B cell (primary cell): Measurements from ENCODE around the gene ZNF385D. TPM values are rescaled to one million over a fixed set of nuclear protein-coding genes. Genes with fewer than 3 reads are reported as not detected.

ENCODE experiments used
- ATAC-seq: fragments of 200-7000 bp; cut with Tn5 transposase; one replicate; pipeline ENCODE4 v1.10.0; 2021; ENCODE audit warnings: low read depth, mild to moderate bottlenecking, moderate number of reproducible peaks, moderate library complexity
- CTCF ChIA-PET: fragments of 350-600 bp; sonication (Branson Sonifier 250); formaldehyde crosslinking; loops from one replicate; lab custom pipeline; 2021; ENCODE audit warnings: antibody characterized with exemption, inconsistent platforms; lab: Charles Lee
- POLR2A ChIA-PET: fragments of 350-600 bp; sonication (Branson Sonifier 250); formaldehyde crosslinking; loops from one replicate; lab custom pipeline; 2021; ENCODE audit warnings: antibody characterized with exemption; lab: Charles Lee
- DNase-seq: peaks from one replicate; pipeline ENCODE4 v3.0.0; 2013
- H2AFZ ChIP-seq: 2 replicates; pipeline ENCODE4 v1.6.1; 2012; ENCODE audit warnings: mild to moderate bottlenecking, low read depth, low read length; ENCODE audit not compliant: insufficient read depth, poor library complexity, severe bottlenecking
- H3K27ac ChIP-seq, 2 donors: 1 replicate in 1 of 2; 2 replicates in 1 of 2; pipeline ENCODE4 v1.5.1; 2012 to 2013; ENCODE audit warnings: low read length in 2 of 2, mild to moderate bottlenecking in 2 of 2, moderate library complexity in 1 of 2
- H3K27me3 ChIP-seq, 4 experiments: fragments of 200-600 bp in 1 of 4; sonication (generic) in 1 of 4; replicated peaks in 1 of 4; 1 replicate in 2 of 4; 2 replicates in 2 of 4; pipeline versions ENCODE4 v1.6.1 to v1.7.0; 2013 to 2016; ENCODE audit warnings: low read length in 3 of 4, mild to moderate bottlenecking in 2 of 4, mixed read lengths in 1 of 4, moderate library complexity in 1 of 4; ENCODE audit not compliant: insufficient read depth in 4 of 4, control insufficient read depth in 3 of 4; ENCODE audit errors: control extremely low read depth in 1 of 4
- H3K36me3 ChIP-seq, 2 experiments: replicated peaks in 1 of 2; 1 replicate in 1 of 2; 2 replicates in 1 of 2; pipeline versions ENCODE4 v1.6.1 to v1.7.1; 2013; ENCODE audit warnings: low read length in 1 of 2; ENCODE audit not compliant: insufficient read depth in 2 of 2, control insufficient read depth in 1 of 2; ENCODE audit errors: control extremely low read depth in 1 of 2, extremely low read depth in 1 of 2
- H3K4me1 ChIP-seq, 2 donors: fragments of 200-600 bp in 1 of 2; sonication (generic) in 1 of 2; 1 replicate in 1 of 2; 2 replicates in 1 of 2; pipeline versions ENCODE4 v1.5.1 to v1.6.1; 2013 to 2017; ENCODE audit warnings: low read length in 2 of 2; ENCODE audit not compliant: control insufficient read depth in 2 of 2, insufficient read depth in 2 of 2
- H3K4me2 ChIP-seq: replicated peaks from 2 replicates; pipeline ENCODE3; 2012; ENCODE audit warnings: mild to moderate bottlenecking, low read depth, low read length; ENCODE audit not compliant: poor library complexity, severe bottlenecking
- H3K4me3 ChIP-seq, 5 experiments: fragments of 200-600 bp in 1 of 5; sonication (generic) in 1 of 5; 1 replicate in 3 of 5; 2 replicates in 2 of 5; pipeline versions ENCODE4 v1.5.1 to v1.7.0; 2011 to 2016; ENCODE audit warnings: low read length in 4 of 5, mild to moderate bottlenecking in 4 of 5, low read depth in 2 of 5, control low read depth in 1 of 5, moderate library complexity in 1 of 5; ENCODE audit not compliant: insufficient read depth in 1 of 5; ENCODE audit errors: control extremely low read depth in 1 of 5, extremely low read depth in 1 of 5
- H3K79me2 ChIP-seq: fragments of 200-600 bp; sonication (generic); one replicate; pipeline ENCODE4 v1.6.0; 2016; ENCODE audit warnings: low read length; ENCODE audit not compliant: control insufficient read depth, insufficient read depth
- H3K9ac ChIP-seq: fragments of 200-600 bp; sonication (generic); 2 replicates; pipeline ENCODE4 v1.6.1; 2017; ENCODE audit warnings: mild to moderate bottlenecking, low read length, moderate library complexity
- H3K9me3 ChIP-seq, 3 donors: one replicate each; pipeline versions ENCODE4 v1.6.1 to v1.7.1; 2013; ENCODE audit warnings: low read length in 2 of 3; ENCODE audit not compliant: control insufficient read depth in 2 of 3, insufficient read depth in 1 of 3; ENCODE audit errors: control extremely low read depth in 1 of 3
- H4K20me1 ChIP-seq: 2 replicates; pipeline ENCODE4 v1.6.0; 2012; ENCODE audit warnings: mild to moderate bottlenecking, low read length; ENCODE audit not compliant: insufficient read depth, control insufficient read depth, poor library complexity, severe bottlenecking
- H3K27ac Mint-ChIP-seq: one replicate; pipeline ENCODE4 v1.8.0; 2021; ENCODE audit warnings: mixed read lengths
- H3K27me3 Mint-ChIP-seq: one replicate; pipeline ENCODE4 v1.8.0; 2021; ENCODE audit warnings: mixed read lengths
- H3K4me1 Mint-ChIP-seq: one replicate; pipeline ENCODE4 v1.8.0; 2021; ENCODE audit warnings: mixed read lengths
- H3K4me3 Mint-ChIP-seq: one replicate; pipeline ENCODE4 v1.8.0; 2021; ENCODE audit warnings: mixed read lengths
- H3K9me3 Mint-ChIP-seq: one replicate; pipeline ENCODE4 v1.8.0; 2022; ENCODE audit warnings: mixed read lengths; ENCODE audit not compliant: insufficient read depth
- CTCF ChIP-seq: fragments of 200-600 bp; IDR thresholded peaks from one replicate; pipeline ENCODE4 v1.8.0; 2022; ENCODE audit warnings: antibody characterized with exemption, mild to moderate bottlenecking
- EZH2 ChIP-seq: IDR thresholded peaks from 2 replicates; pipeline ENCODE4 v1.6.1; 2012; ENCODE audit warnings: borderline replicate concordance, low read depth, mild to moderate bottlenecking, moderate library complexity, low read length; ENCODE audit not compliant: insufficient read depth, poor library complexity, severe bottlenecking
- WGBS: methylation state at CpG from one replicate; pipeline ENCODE4 v1.1.5; 2013; ENCODE audit warnings: missing lambda C conversion rate; ENCODE audit not compliant: insufficient coverage; 5-methylcytosine and 5-hydroxymethylcytosine counted together
- intact Hi-C: fragments of 100-400 bp; cut with micrococcal nuclease; formaldehyde crosslinking; loops from one replicate; pipeline ENCODE4 v1.10.0; 2022
- polyA plus RNA-seq: library from polyadenylated mRNA; depleted of rRNA; stranded (reverse); fragments of >200 nt; gene quantifications from 2 replicates; pipeline ENCODE4 v1.2.3, GENCODE V29; 2012
- total RNA-seq, 2 donors: library from RNA; stranded (reverse); fragments of 120-200 nt in 1 of 2; gene quantifications; 1 replicate in 1 of 2; 2 replicates in 1 of 2; pipeline versions ENCODE4 v1.2.3 to v1.2.4, GENCODE V29; 2013 to 2022

Gene ZNF385D
- total and polyA plus RNA-seq, 2 donors (not counting 1 experiment from before 2014, with no cell fraction given): not detected

DNA sequence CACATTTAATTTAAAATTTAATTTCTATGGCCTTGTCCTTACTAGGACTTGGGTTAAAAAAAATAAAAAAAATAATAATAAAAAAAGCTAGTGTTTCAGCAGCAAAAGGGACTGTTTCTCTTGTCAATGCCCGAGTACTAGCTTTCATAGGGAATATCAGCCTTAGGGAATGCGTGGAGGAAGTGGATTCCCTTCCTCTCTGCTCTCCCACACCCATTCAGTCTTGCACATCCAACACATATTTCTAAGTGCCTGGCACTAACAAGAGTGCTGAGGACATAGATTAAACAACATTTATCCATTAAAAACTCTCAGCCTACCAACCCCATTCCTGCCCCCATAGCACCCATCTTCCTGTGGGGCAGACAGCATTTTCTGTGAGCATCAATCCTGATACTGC is 6.2 kb downstream of the ZNF385D start:
- TF ChIP-seq CTCF (no peak), EZH2 (no peak)
- Histone ChIP-seq H3K36me3 (no peaks in the 10 kb centered on the region), H3K9me3 (peaks cover 0 to 7% (median 0%) of the 10 kb centered on the region in 3 donors), H2AFZ (no peak overlapping the region), H3K27ac (no peak overlapping the region), H3K4me3 (no peak overlapping the region), H4K20me1 (no peaks in the 10 kb centered on the region), H3K4me1 (no peaks in the 10 kb centered on the region), H3K79me2 (no peaks in the 10 kb centered on the region), H3K4me2 (no peak overlapping the region), H3K27me3 (no peaks in the 10 kb centered on the region), H3K9ac (no peak overlapping the region)
- no peak overlapping the region for H3K4me3 Mint-ChIP-seq
- H3K4me1 Mint-ChIP-seq: no peaks in the 10 kb centered on the region
- peaks cover 2% of the 10 kb centered on the region for H3K9me3 Mint-ChIP-seq
- CTCF ChIA-PET: no interaction called here
- no peak overlapping the region for H3K27ac Mint-ChIP-seq
- POLR2A ChIA-PET: no interaction called here
- no peak for ATAC-seq
- WGBS: 80% methylated on average over 1 of the region's 2 CpGs
- H3K27me3 Mint-ChIP-seq: no peaks in the 10 kb centered on the region
- DNase-seq: no peak
- intact Hi-C loops: no loop called here

GRCh38 chr3:21738935-21739702 is 11.9 kb downstream of the ZNF385D start:
- ATAC-seq: no peak
- CTCF ChIA-PET: no interaction called here
- H3K27me3 Mint-ChIP-seq: no peaks in the 10 kb centered on the region

More at GRCh38 chr3:21738935-21739702, 11.9 kb downstream of the ZNF385D start:
- no peak for TF ChIP-seq CTCF
- TF ChIP-seq EZH2: no peak
- no peak overlapping the region for H3K4me3 ChIP-seq
- H3K4me1 Mint-ChIP-seq: no peaks in the 10 kb centered on the region
- peaks cover 0 to 9% (median 0%) of the 10 kb centered on the region in 3 donors for H3K9me3 ChIP-seq
- no peaks in the 10 kb centered on the region for H3K79me2 ChIP-seq
- no peak for DNase-seq
- no peak overlapping the region for H3K27ac Mint-ChIP-seq
- no peak overlapping the region for H3K4me2 ChIP-seq
- no peaks in the 10 kb centered on the region for H4K20me1 ChIP-seq
- H3K4me1 ChIP-seq: no peaks in the 10 kb centered on the region
- POLR2A ChIA-PET: no interaction called here
- WGBS: 95% methylated on average over 4 of the region's 15 CpGs
- intact Hi-C loops: no loop called here
- no peaks in the 10 kb centered on the region for H3K27me3 ChIP-seq
- no peak overlapping the region for H3K9ac ChIP-seq
- H2AFZ ChIP-seq: no peak overlapping the region
- H3K4me3 Mint-ChIP-seq: no peak overlapping the region
- no peak overlapping the region for H3K27ac ChIP-seq
- peaks cover 5% of the 10 kb centered on the region for H3K9me3 Mint-ChIP-seq
- no peaks in the 10 kb centered on the region for H3K36me3 ChIP-seq
